Central memory CD4-positive, alpha-beta T cell (primary cell): ENCODE data around the gene SEL1L2.
"Not testable (repeated sequence)": the region's sequence is repeated elsewhere in the genome, so short reads cannot be mapped to it uniquely, and the experiment has no call there.

Experiments
- DNase-seq: peaks from one replicate; pipeline ENCODE4 v3.0.0; 2022
- total RNA-seq, 3 experiments: gene quantifications; one replicate each; lab custom pipeline; 2026; lab: John Stamatoyannopoulos, UW

The SEL1L2 gene
- total RNA-seq: 0 reads per million in 3 experiments

GRCh38 chr20:13990465-13990864 is at the start of gene SEL1L2:
TSS of gene SEL1L2 (minus strand) at chr20:13990614. CDS start at chr20:13990534, 80 bp downstream.
- no peak for DNase-seq

GRCh38 chr20:14036567-14036966 is 46.2 kb upstream of the SEL1L2 start:
- no peak for DNase-seq

GRCh38 chr20:14033310-14033709 is 42.9 kb upstream of the SEL1L2 start:
- DNase-seq: no peak

GRCh38 chr20:14030991-14031390 is 40.6 kb upstream of the SEL1L2 start:
- DNase-seq: no peak

GRCh38 chr20:14012671-14013070 is 22.3 kb upstream of the SEL1L2 start:
- DNase-seq: no peak

GRCh38 chr20:14009208-14009607 is 18.8 kb upstream of the SEL1L2 start:
- DNase-seq: no peak

- DNase-seq: no peak
These were observed 15.6 kb upstream of the SEL1L2 start for GRCh38 chr20:14005996-14006395.

- DNase-seq: no peak
These were observed 10.5 kb upstream of the SEL1L2 start for GRCh38 chr20:14000917-14001316.

GRCh38 chr20:13996265-13996664 is 5.9 kb upstream of the SEL1L2 start:
- no peak for DNase-seq

- DNase-seq: no peak
These were observed 5.4 kb upstream of the SEL1L2 start for GRCh38 chr20:13995841-13996240.

- no peak for DNase-seq
These were observed 4.8 kb upstream of the SEL1L2 start, which contains the start of gene MACROD2 for GRCh38 chr20:13995086-13995665. TSS of gene MACROD2 (plus strand) at chr20:13995516.

- DNase-seq: not testable (repeated sequence)
These were observed 1.5 kb upstream of the SEL1L2 start for GRCh38 chr20:13991955-13992354.

- DNase-seq: no peak
These were observed 897 bp upstream of the SEL1L2 start for GRCh38 chr20:13991311-13991710.

- DNase-seq: no peak
These were observed 6.2 kb downstream of the SEL1L2 start for GRCh38 chr20:13984211-13984610.

- no peak for DNase-seq
These were observed 29.9 kb downstream of the SEL1L2 start for GRCh38 chr20:13960525-13960924.

- no peak for DNase-seq
These were observed 30.3 kb downstream of the SEL1L2 start for GRCh38 chr20:13960119-13960518.

GRCh38 chr20:13953227-13953626 is 37.2 kb downstream of the SEL1L2 start:
- no peak for DNase-seq

GRCh38 chr20:13947719-13948118 is 42.7 kb downstream of the SEL1L2 start:
- no peak for DNase-seq

GRCh38 chr20:13941031-13941430 is 49.4 kb downstream of the SEL1L2 start:
- DNase-seq: no peak

- DNase-seq: no peak
These were observed 53.4 kb downstream of the SEL1L2 start for GRCh38 chr20:13936781-13937576.

- no peak for DNase-seq
These were observed 55.2 kb downstream of the SEL1L2 start for GRCh38 chr20:13934992-13935894.

- no peak for DNase-seq
These were observed 60.1 kb downstream of the SEL1L2 start for GRCh38 chr20:13930281-13930680.

- no peak for DNase-seq
These were observed 60.6 kb downstream of the SEL1L2 start for GRCh38 chr20:13929836-13930235.
